Measurements from ENCODE around the gene STMND1. TPM values are rescaled to one million over a fixed set of nuclear protein-coding genes. Genes with fewer than 3 reads are reported as not detected.

The STMND1 gene
- total RNA-seq, 1 donor = not detected

DNA sequence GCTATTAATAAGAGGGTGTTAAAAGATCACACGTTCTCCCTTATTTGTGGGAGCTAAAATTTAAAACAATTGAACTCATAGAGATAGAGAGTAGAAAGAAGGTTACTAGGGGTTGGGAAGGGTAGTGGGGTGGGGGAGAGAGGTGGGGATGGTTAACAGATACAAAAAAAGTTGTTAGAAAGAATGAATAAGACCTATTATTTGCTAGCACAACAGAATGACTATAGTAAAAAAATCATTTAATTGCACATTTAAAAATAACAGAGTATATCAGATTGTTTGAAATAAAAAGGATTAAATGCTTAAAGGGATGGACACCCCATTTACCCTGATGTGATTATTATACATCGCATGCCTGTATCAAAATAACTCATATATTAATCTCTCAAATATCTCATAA lies 43.3 kb upstream of the STMND1 start:
- Histone ChIP-seq H4K20me1 (ENCODE audit: insufficient read depth, low read length) (no peaks in the 10 kb centered on the region), H3K27ac (ENCODE audit: low read depth, low read length) (no peak overlapping the region), H3K27me3 (ENCODE audit: insufficient read depth, low read length) (no peaks in the 10 kb centered on the region), H3K4me2 (ENCODE audit: insufficient read depth, low read length) (no peak overlapping the region), H3K4me1 (ENCODE audit: insufficient read depth, low read length) (no peaks in the 10 kb centered on the region), H3K9me3 (ENCODE audit: low read depth, low read length) (no peaks in the 10 kb centered on the region), H3K79me2 (ENCODE audit: insufficient read depth, low read length) (no peaks in the 10 kb centered on the region), H2AFZ (ENCODE audit: low read length) (no peak overlapping the region), H3K36me3 (ENCODE audit: insufficient read depth, low read length) (no peaks in the 10 kb centered on the region), H3K4me3 (ENCODE audit: insufficient read depth, low read length) (no peak overlapping the region)
- no peak for DNase-seq (ENCODE audit: insufficient read length, low spot score, missing footprints)
- TF ChIP-seq, protein P1, sequence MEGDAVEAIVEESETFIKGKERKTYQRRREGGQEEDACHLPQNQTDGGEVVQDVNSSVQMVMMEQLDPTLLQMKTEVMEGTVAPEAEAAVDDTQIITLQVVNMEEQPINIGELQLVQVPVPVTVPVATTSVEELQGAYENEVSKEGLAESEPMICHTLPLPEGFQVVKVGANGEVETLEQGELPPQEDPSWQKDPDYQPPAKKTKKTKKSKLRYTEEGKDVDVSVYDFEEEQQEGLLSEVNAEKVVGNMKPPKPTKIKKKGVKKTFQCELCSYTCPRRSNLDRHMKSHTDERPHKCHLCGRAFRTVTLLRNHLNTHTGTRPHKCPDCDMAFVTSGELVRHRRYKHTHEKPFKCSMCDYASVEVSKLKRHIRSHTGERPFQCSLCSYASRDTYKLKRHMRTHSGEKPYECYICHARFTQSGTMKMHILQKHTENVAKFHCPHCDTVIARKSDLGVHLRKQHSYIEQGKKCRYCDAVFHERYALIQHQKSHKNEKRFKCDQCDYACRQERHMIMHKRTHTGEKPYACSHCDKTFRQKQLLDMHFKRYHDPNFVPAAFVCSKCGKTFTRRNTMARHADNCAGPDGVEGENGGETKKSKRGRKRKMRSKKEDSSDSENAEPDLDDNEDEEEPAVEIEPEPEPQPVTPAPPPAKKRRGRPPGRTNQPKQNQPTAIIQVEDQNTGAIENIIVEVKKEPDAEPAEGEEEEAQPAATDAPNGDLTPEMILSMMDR (IDR thresholded peaks at IDR 0.05; ENCODE audit: extremely low read depth, low read depth, low read length) = no peak

DNA sequence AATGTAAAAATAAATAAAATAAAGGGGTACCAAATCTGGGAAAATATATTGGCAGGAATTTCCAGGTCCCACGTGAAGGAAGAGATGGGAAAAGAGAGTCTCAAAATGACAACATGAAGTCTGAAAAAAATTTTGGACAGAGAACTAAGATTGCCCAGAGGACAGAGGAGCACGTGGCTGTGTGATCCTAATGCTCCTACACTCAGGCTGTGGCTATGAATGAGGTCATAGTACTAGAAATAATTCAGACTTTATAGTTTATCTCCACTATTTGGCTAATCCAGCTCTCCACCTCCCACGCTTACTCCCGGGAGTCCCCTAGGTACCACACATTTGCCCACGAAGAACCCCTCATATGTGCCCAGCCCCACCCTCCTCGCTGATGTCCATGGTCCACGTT lies 42.8 kb upstream of the STMND1 start:
- H3K4me2 ChIP-seq (ENCODE audit: insufficient read depth, low read length) = no peak overlapping the region
- TF ChIP-seq, protein P1 (IDR thresholded peaks at IDR 0.05; ENCODE audit: extremely low read depth, low read depth, low read length) = no peak
- no peaks in the 10 kb centered on the region for H3K4me1 ChIP-seq (ENCODE audit: insufficient read depth, low read length)
- H2AFZ ChIP-seq (ENCODE audit: low read length) = no peak overlapping the region
- H3K36me3 ChIP-seq (ENCODE audit: insufficient read depth, low read length) = no peaks in the 10 kb centered on the region
- peak; percentile 52 for DNase-seq (ENCODE audit: insufficient read length, low spot score, missing footprints)
- H3K4me3 ChIP-seq (ENCODE audit: insufficient read depth, low read length) = no peak overlapping the region
- no peak overlapping the region for H3K27ac ChIP-seq (ENCODE audit: low read depth, low read length)
- H4K20me1 ChIP-seq (ENCODE audit: insufficient read depth, low read length) = no peaks in the 10 kb centered on the region
- H3K79me2 ChIP-seq (ENCODE audit: insufficient read depth, low read length) = no peaks in the 10 kb centered on the region
- H3K27me3 ChIP-seq (ENCODE audit: insufficient read depth, low read length) = no peaks in the 10 kb centered on the region
- H3K9me3 ChIP-seq (ENCODE audit: low read depth, low read length) = no peaks in the 10 kb centered on the region

DNA sequence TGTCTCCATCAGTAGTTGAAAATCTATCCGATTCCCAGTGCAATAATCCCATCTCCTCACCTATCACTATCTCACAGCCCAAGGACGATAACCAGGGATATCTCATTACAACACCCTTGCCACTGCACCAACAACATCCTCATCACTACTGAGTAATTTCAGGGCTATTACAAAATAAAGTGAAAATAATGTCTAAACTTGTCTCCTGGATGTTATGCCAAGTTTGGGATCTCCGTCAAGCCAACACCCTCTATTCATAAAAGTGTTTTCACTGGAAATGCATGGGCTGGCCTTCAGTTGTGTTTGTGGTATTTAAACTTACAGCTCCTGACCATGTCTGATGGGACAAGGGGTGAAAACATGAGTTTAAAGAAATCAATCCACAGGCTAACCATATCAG lies 42.0 kb upstream of the STMND1 start:
- Histone ChIP-seq H3K27ac (ENCODE audit: low read depth, low read length) (no peak overlapping the region), H3K4me1 (ENCODE audit: insufficient read depth, low read length) (no peaks in the 10 kb centered on the region), H2AFZ (ENCODE audit: low read length) (no peak overlapping the region), H3K27me3 (ENCODE audit: insufficient read depth, low read length) (no peaks in the 10 kb centered on the region), H3K9me3 (ENCODE audit: low read depth, low read length) (no peaks in the 10 kb centered on the region), H4K20me1 (ENCODE audit: insufficient read depth, low read length) (no peaks in the 10 kb centered on the region), H3K36me3 (ENCODE audit: insufficient read depth, low read length) (no peaks in the 10 kb centered on the region), H3K4me2 (ENCODE audit: insufficient read depth, low read length) (no peak overlapping the region), H3K4me3 (ENCODE audit: insufficient read depth, low read length) (no peak overlapping the region), H3K79me2 (ENCODE audit: insufficient read depth, low read length) (no peaks in the 10 kb centered on the region)
- TF ChIP-seq, protein P1 (IDR thresholded peaks at IDR 0.05; ENCODE audit: extremely low read depth, low read depth, low read length) = no peak
- DNase-seq (ENCODE audit: insufficient read length, low spot score, missing footprints) = peak; percentile 25

DNA sequence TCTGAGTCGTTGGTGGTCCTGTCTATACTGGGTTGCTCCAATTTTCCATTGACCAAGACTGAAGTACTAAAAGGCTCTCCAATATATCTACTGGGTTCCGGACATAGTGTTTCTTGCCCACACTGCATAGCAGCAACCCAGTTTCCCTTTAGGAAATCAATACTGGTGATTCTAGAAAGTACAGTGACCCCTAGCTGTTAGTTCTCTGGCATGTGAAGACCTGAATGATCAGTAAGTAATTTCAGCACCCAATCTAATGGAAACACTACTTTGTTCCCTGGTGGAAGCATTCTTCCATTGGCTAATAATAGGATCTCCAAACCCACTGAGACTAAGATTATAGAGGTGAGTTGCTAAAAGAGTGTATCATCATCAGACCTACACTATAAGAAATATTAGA lies 40.8 kb upstream of the STMND1 start:
- H3K79me2 ChIP-seq (ENCODE audit: insufficient read depth, low read length) = no peaks in the 10 kb centered on the region
- H3K9me3 ChIP-seq (ENCODE audit: low read depth, low read length) = no peaks in the 10 kb centered on the region
- no peak for DNase-seq (ENCODE audit: insufficient read length, low spot score, missing footprints)
- no peak overlapping the region for H3K4me3 ChIP-seq (ENCODE audit: insufficient read depth, low read length)
- no peaks in the 10 kb centered on the region for H3K36me3 ChIP-seq (ENCODE audit: insufficient read depth, low read length)
- H3K4me2 ChIP-seq (ENCODE audit: insufficient read depth, low read length) = no peak overlapping the region
- no peak overlapping the region for H2AFZ ChIP-seq (ENCODE audit: low read length)
- H3K4me1 ChIP-seq (ENCODE audit: insufficient read depth, low read length) = no peaks in the 10 kb centered on the region
- TF ChIP-seq, protein P1 (IDR thresholded peaks at IDR 0.05; ENCODE audit: extremely low read depth, low read depth, low read length) = peak; percentile 6
- no peak overlapping the region for H3K27ac ChIP-seq (ENCODE audit: low read depth, low read length)
- no peaks in the 10 kb centered on the region for H4K20me1 ChIP-seq (ENCODE audit: insufficient read depth, low read length)
- H3K27me3 ChIP-seq (ENCODE audit: insufficient read depth, low read length) = no peaks in the 10 kb centered on the region
